HepG2 (cell line): Measurements from ENCODE around the gene SPATA13. TPM values are rescaled to one million over a fixed set of nuclear protein-coding genes. Genes with fewer than 3 reads are reported as not detected.

ENCODE experiments used
- BCLAF1 ChIP-seq: fragments of 450-650 bp; IDR thresholded peaks from 2 replicates; pipeline ENCODE4 v1.6.1; 2017; ENCODE audit warnings: mild to moderate bottlenecking
- FOXC1 ChIP-seq: sonication (generic); formaldehyde crosslinking; IDR thresholded peaks from 2 replicates; pipeline ENCODE4 v1.8.0; 2022; ENCODE audit warnings: mild to moderate bottlenecking, missing genetic modification reagents, borderline replicate concordance
- GPBP1L1 ChIP-seq: sonication (generic); formaldehyde crosslinking; IDR thresholded peaks from 2 replicates; pipeline ENCODE4 v1.5.0; 2020; ENCODE audit warnings: mild to moderate bottlenecking, missing genetic modification reagents
- GZF1 ChIP-seq: sonication (generic); formaldehyde crosslinking; IDR thresholded peaks from 2 replicates; pipeline ENCODE4 v1.5.1; 2020; ENCODE audit warnings: mild to moderate bottlenecking, missing genetic modification reagents
- HBP1 ChIP-seq: IDR thresholded peaks from 2 replicates; pipeline ENCODE4 v1.6.1; 2016; ENCODE audit warnings: low read depth, control low read depth
- HNRNPH1 ChIP-seq: fragments of 200-400 bp; formaldehyde crosslinking; optimal IDR thresholded peaks from 2 replicates; pipeline ENCODE3; 2017; ENCODE audit warnings: mild to moderate bottlenecking, low read depth, low read length
- NBN ChIP-seq: fragments of 450-650 bp; conservative IDR thresholded peaks from 2 replicates; pipeline ENCODE4 v1.6.1; 2017
- NRL ChIP-seq: sonication (generic); formaldehyde crosslinking; IDR thresholded peaks from 2 replicates; pipeline ENCODE4 v1.5.0; 2020; ENCODE audit warnings: missing genetic modification reagents, mild to moderate bottlenecking, moderate library complexity, borderline replicate concordance
- PLRG1 ChIP-seq: fragments of 450-650 bp; conservative IDR thresholded peaks from 2 replicates; pipeline ENCODE4 v1.6.1; 2016
- SRSF4 ChIP-seq: fragments of 200-400 bp; formaldehyde crosslinking; IDR thresholded peaks from one replicate; pipeline ENCODE4 v1.6.1; 2018; ENCODE audit warnings: mild to moderate bottlenecking, low read depth, low read length, moderate library complexity; ENCODE audit not compliant: poor library complexity, severe bottlenecking
- TAF1 ChIP-seq: sonication (generic); formaldehyde crosslinking; IDR thresholded peaks from 2 replicates; pipeline ENCODE4 v1.4.0; 2020; ENCODE audit warnings: missing genetic modification reagents
- ZBTB14 ChIP-seq: sonication (generic); formaldehyde crosslinking; IDR thresholded peaks from 2 replicates; pipeline ENCODE4 v1.4.0; 2020; ENCODE audit warnings: missing genetic modification reagents
- ZNF318 ChIP-seq: sonication (generic); formaldehyde crosslinking; IDR thresholded peaks from 2 replicates; pipeline ENCODE4 v1.4.0; 2020; ENCODE audit warnings: mild to moderate bottlenecking, missing genetic modification reagents
- ZNF430 ChIP-seq: sonication (generic); formaldehyde crosslinking; IDR thresholded peaks from 2 replicates; pipeline ENCODE4 v1.9.0; 2021; ENCODE audit warnings: mild to moderate bottlenecking, missing genetic modification reagents
- ZNF777 ChIP-seq: sonication (generic); formaldehyde crosslinking; IDR thresholded peaks from 2 replicates; pipeline ENCODE4 v1.4.0; 2020; ENCODE audit warnings: missing genetic modification reagents
- polyA plus RNA-seq, 8 experiments: library from polyadenylated mRNA; depleted of rRNA in 3 of 8; stranded (reverse) in 7 of 8; unstranded in 1 of 8; fragments of >200 nt; fragmentation: Illumina TruSeq in 4 of 8; extraction: Trizol in 4 of 8; gene quantifications; 2 replicates each; pipeline versions ENCODE4 v1.2.1 to v1.2.3, GENCODE V29; 2011 to 2016; ENCODE audit warnings: low read depth in 4 of 8, missing spikeins in 1 of 8, mixed read lengths in 1 of 8; ENCODE audit not compliant: insufficient read depth in 1 of 8
- total RNA-seq, 5 experiments: library from RNA; depleted of rRNA; stranded (reverse); fragments of >200 nt; fragmentation: Illumina TruSeq; extraction: Trizol; gene quantifications; 2 replicates each; pipeline ENCODE4 v1.2.3, GENCODE V29; 2016; ENCODE audit warnings: low read depth in 1 of 5

The SPATA13 gene
- total and polyA plus RNA-seq, 2 of the 13 experiments (the other 11 are each of a cell fraction or from before 2014, with no cell fraction given) = 11.3 to 14.2 TPM

- no peak for TF ChIP-seq PLRG1
- TF ChIP-seq NBN = no peak
- peak; percentile 57; the same call in 1 of the 2 replicates for TF ChIP-seq HBP1 (CRISPR knock-in tag)
- TF ChIP-seq ZNF430 (CRISPR knock-in tag) = no peak
- TF ChIP-seq TAF1 = peak; percentile 83
- TF ChIP-seq ZNF777 (CRISPR knock-in tag) = peak; percentile 97
- TF ChIP-seq NRL (CRISPR knock-in tag) = peak; percentile 60; the same call in 1 of the 2 replicates
- no peak for TF ChIP-seq GPBP1L1 (CRISPR knock-in tag)
- 0 out of 2 replicates have a peak, but pooled peaks have one; percentile 5 for TF ChIP-seq ZNF318 (CRISPR knock-in tag)
- TF ChIP-seq ZBTB14 = peak; percentile 39; the same call in 1 of the 2 replicates
- TF ChIP-seq HNRNPH1 = no peak
- TF ChIP-seq GZF1 (CRISPR knock-in tag) = no peak
- TF ChIP-seq FOXC1 = no peak
- TF ChIP-seq SRSF4 = no peak
- no peak for TF ChIP-seq BCLAF1
Observed at GRCh38 chr13:24160458-24161009, at the start of gene SPATA13 (continued).
